SH-SY5Y (cell line): Measurements from ENCODE around the gene TBR1.

Experiments
- GATA2 ChIP-seq: IDR thresholded peaks from 2 replicates; pipeline ENCODE4 v1.6.1; 2011; ENCODE audit warnings: mild to moderate bottlenecking, low read depth, low read length
- GATA3 ChIP-seq: IDR thresholded peaks from 2 replicates; pipeline ENCODE4 v1.6.1; 2011; ENCODE audit warnings: low read depth, mild to moderate bottlenecking, low read length, moderate library complexity

The TBR1 gene

GRCh38 chr2:161402297-161402696 is 13.8 kb upstream of the TBR1 start:
- TF ChIP-seq GATA3 (no peak), GATA2 (no peak)

GRCh38 chr2:161406316-161406715 is 9.8 kb upstream of the TBR1 start:
- TF ChIP-seq GATA3 (no peak), GATA2 (no peak)

GRCh38 chr2:161407597-161407996 is 8.5 kb upstream of the TBR1 start:
- TF ChIP-seq GATA3: no peak
- TF ChIP-seq GATA2: no peak

- TF ChIP-seq GATA2: no peak
- TF ChIP-seq GATA3: no peak
Observed at GRCh38 chr2:161409308-161409907, 6.7 kb upstream of the TBR1 start.

- TF ChIP-seq GATA2 (no peak), GATA3 (no peak)
Observed at GRCh38 chr2:161412346-161412745, 3.8 kb upstream of the TBR1 start.

- TF ChIP-seq GATA2 (no peak), GATA3 (no peak)
Observed at GRCh38 chr2:161414042-161415033, 1.8 kb upstream of the TBR1 start.

GRCh38 chr2:161415034-161415986 is 787 bp upstream of the TBR1 start:
- TF ChIP-seq GATA3 (no peak), GATA2 (no peak)

GRCh38 chr2:161416708-161417437 is 776 bp downstream of the TBR1 start:
- TF ChIP-seq GATA2 (no peak), GATA3 (no peak)

GRCh38 chr2:161417438-161418274 is 1.6 kb downstream of the TBR1 start:
- no peak for TF ChIP-seq GATA3
- TF ChIP-seq GATA2: no peak

GRCh38 chr2:161418275-161418714 is 2.2 kb downstream of the TBR1 start:
- TF ChIP-seq GATA3: no peak
- TF ChIP-seq GATA2: no peak

GRCh38 chr2:161418715-161419637 is 2.9 kb downstream of the TBR1 start:
- TF ChIP-seq GATA2: no peak
- TF ChIP-seq GATA3: no peak

GRCh38 chr2:161419638-161420190 is 3.6 kb downstream of the TBR1 start:
- TF ChIP-seq GATA2 (no peak), GATA3 (no peak)
